Hepatocyte (in vitro differentiated cells): ENCODE data around the gene PLA2G4E.

Experiments used
- EZH2 ChIP-seq: fragments of 200-600 bp; sonication (generic); IDR thresholded peaks from 2 replicates; pipeline ENCODE4 v1.6.1; 2016; ENCODE audit warnings: antibody characterized with exemption, mild to moderate bottlenecking, borderline replicate concordance
- EZH2phosphoT487 ChIP-seq: fragments of 200-600 bp; sonication (generic); IDR thresholded peaks from one replicate; pipeline ENCODE4 v1.6.1; 2018; ENCODE audit warnings: antibody characterized with exemption, mild to moderate bottlenecking, low read depth, moderate library complexity; ENCODE audit not compliant: unreplicated experiment, severe bottlenecking
- TF ChIP-seq, protein P1 (sequence below): fragments of 200-600 bp; sonication (generic); IDR thresholded peaks from 2 replicates; pipeline ENCODE4 v1.5.1; 2016; ENCODE audit warnings: antibody characterized with exemption, mild to moderate bottlenecking; ENCODE audit not compliant: poor library complexity

- TF ChIP-seq, protein P1, sequence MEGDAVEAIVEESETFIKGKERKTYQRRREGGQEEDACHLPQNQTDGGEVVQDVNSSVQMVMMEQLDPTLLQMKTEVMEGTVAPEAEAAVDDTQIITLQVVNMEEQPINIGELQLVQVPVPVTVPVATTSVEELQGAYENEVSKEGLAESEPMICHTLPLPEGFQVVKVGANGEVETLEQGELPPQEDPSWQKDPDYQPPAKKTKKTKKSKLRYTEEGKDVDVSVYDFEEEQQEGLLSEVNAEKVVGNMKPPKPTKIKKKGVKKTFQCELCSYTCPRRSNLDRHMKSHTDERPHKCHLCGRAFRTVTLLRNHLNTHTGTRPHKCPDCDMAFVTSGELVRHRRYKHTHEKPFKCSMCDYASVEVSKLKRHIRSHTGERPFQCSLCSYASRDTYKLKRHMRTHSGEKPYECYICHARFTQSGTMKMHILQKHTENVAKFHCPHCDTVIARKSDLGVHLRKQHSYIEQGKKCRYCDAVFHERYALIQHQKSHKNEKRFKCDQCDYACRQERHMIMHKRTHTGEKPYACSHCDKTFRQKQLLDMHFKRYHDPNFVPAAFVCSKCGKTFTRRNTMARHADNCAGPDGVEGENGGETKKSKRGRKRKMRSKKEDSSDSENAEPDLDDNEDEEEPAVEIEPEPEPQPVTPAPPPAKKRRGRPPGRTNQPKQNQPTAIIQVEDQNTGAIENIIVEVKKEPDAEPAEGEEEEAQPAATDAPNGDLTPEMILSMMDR = no peak
- TF ChIP-seq EZH2 = no peak
- TF ChIP-seq EZH2phosphoT487 = no peak
Observed at GRCh38 chr15:41954036-41954435, 66.8 kb downstream of the PLA2G4E start.
